ENCODE data around the gene KRTAP4-4.

GRCh38 chr17:41171886-41172285, 11.3 kb upstream of the KRTAP4-4 start:
- TF ChIP-seq CTCF (IDR thresholded peaks at IDR 0.05; ENCODE audit: low read length) (no peak), EZH2phosphoT487 (IDR thresholded peaks at IDR 0.05; ENCODE audit: low read length) (no peak)
